HepG2 (cell line): Measurements from ENCODE around the gene CCDC142. TPM values are rescaled to one million over a fixed set of nuclear protein-coding genes. Genes with fewer than 3 reads are reported as not detected.

Source experiments
- AKAP8 ChIP-seq: sonication (generic); formaldehyde crosslinking; IDR thresholded peaks from 2 replicates; pipeline ENCODE4 v1.5.1; 2020; ENCODE audit warnings: mild to moderate bottlenecking, missing genetic modification reagents
- CSRNP2 ChIP-seq: sonication (generic); formaldehyde crosslinking; conservative IDR thresholded peaks from 2 replicates; pipeline ENCODE4 v1.8.0; 2022; ENCODE audit warnings: low read depth, missing genetic modification reagents
- DBP ChIP-seq: sonication (generic); formaldehyde crosslinking; IDR thresholded peaks from 2 replicates; pipeline ENCODE4 v1.4.0; 2020; ENCODE audit warnings: missing genetic modification reagents; ENCODE audit errors: not compliant biosample characterization
- EHMT2 ChIP-seq: fragments of 200-600 bp; sonication (generic); IDR thresholded peaks from 2 replicates; pipeline ENCODE4 v1.7.0; 2017; ENCODE audit warnings: antibody characterized with exemption, low read depth, low read length, borderline replicate concordance
- FLYWCH1 ChIP-seq: sonication (generic); formaldehyde crosslinking; IDR thresholded peaks from 2 replicates; pipeline ENCODE4 v1.8.1; 2023; ENCODE audit warnings: mild to moderate bottlenecking, missing genetic modification reagents
- FOXC1 ChIP-seq: sonication (generic); formaldehyde crosslinking; IDR thresholded peaks from 2 replicates; pipeline ENCODE4 v1.8.0; 2022; ENCODE audit warnings: mild to moderate bottlenecking, missing genetic modification reagents, borderline replicate concordance
- JUNB ChIP-seq: sonication (generic); formaldehyde crosslinking; IDR thresholded peaks from 2 replicates; pipeline ENCODE4 v1.8.0; 2022; ENCODE audit warnings: missing genetic modification reagents, mild to moderate bottlenecking, borderline replicate concordance
- LCORL ChIP-seq, 2 experiments: fragments of 450-650 bp in 1 of 2; sonication (generic) in 1 of 2; formaldehyde crosslinking in 1 of 2; IDR thresholded peaks; 2 replicates each; pipeline versions ENCODE4 v1.5.0 to v1.6.1; 2017 to 2020; ENCODE audit warnings: antibody characterized with exemption in 1 of 2, missing genetic modification reagents in 1 of 2
- MTA1 ChIP-seq: sonication (generic); formaldehyde crosslinking; IDR thresholded peaks from 2 replicates; pipeline ENCODE4 v1.4.0; 2020; ENCODE audit warnings: missing genetic modification reagents, mild to moderate bottlenecking, borderline replicate concordance
- NFYC ChIP-seq: IDR thresholded peaks from 2 replicates; pipeline ENCODE4 v1.6.1; 2016; ENCODE audit warnings: missing genetic modification reagents, missing compliant biosample characterization
- POLR2A ChIP-seq, 2 experiments: IDR thresholded peaks; 2 replicates each; pipeline ENCODE4 v1.6.1; 2011; ENCODE audit warnings: low read depth in 2 of 2, low read length in 2 of 2, mild to moderate bottlenecking in 1 of 2, moderate library complexity in 1 of 2; ENCODE audit not compliant: insufficient read depth in 1 of 2
- PTBP1 ChIP-seq: fragments of 200-400 bp; formaldehyde crosslinking; IDR thresholded peaks from 2 replicates; pipeline ENCODE4 v1.6.1; 2018; ENCODE audit warnings: low read length, low read depth; ENCODE audit not compliant: poor library complexity, severe bottlenecking
- TCF7 ChIP-seq: sonication (generic); IDR thresholded peaks from 2 replicates; pipeline ENCODE4 v1.6.1; 2016; ENCODE audit warnings: antibody characterized with exemption, low read depth
- TFAP4 ChIP-seq: sonication (generic); IDR thresholded peaks from 2 replicates; pipeline ENCODE4 v1.6.1; 2016; ENCODE audit warnings: low read depth, borderline replicate concordance
- XRCC5 ChIP-seq: fragments of 200-400 bp; formaldehyde crosslinking; optimal IDR thresholded peaks from 2 replicates; pipeline ENCODE3; 2017; ENCODE audit warnings: mild to moderate bottlenecking, low read length
- ZNF136 ChIP-seq: sonication (generic); formaldehyde crosslinking; IDR thresholded peaks from 2 replicates; pipeline ENCODE4 v1.8.1; 2022; ENCODE audit warnings: low read depth, mild to moderate bottlenecking, moderate library complexity, missing genetic modification reagents
- ZNF234 ChIP-seq: sonication (generic); formaldehyde crosslinking; conservative IDR thresholded peaks from 2 replicates; pipeline ENCODE4 v1.5.1; 2020; ENCODE audit warnings: mild to moderate bottlenecking, missing genetic modification reagents
- ZNF414 ChIP-seq: sonication (generic); formaldehyde crosslinking; IDR thresholded peaks from 2 replicates; pipeline ENCODE4 v1.5.0; 2020; ENCODE audit warnings: missing genetic modification reagents
- ZNF431 ChIP-seq: sonication (generic); formaldehyde crosslinking; IDR thresholded peaks from 2 replicates; pipeline ENCODE4 v1.9.0; 2022; ENCODE audit warnings: missing genetic modification reagents, low read depth, mild to moderate bottlenecking, borderline replicate concordance
- ZNF766 ChIP-seq: sonication (generic); formaldehyde crosslinking; IDR thresholded peaks from 2 replicates; pipeline ENCODE4 v1.5.0; 2020; ENCODE audit warnings: missing genetic modification reagents, borderline replicate concordance
- ZSCAN31 ChIP-seq: sonication (generic); formaldehyde crosslinking; IDR thresholded peaks from 2 replicates; pipeline ENCODE4 v1.5.0; 2020; ENCODE audit warnings: low read depth, mild to moderate bottlenecking, missing genetic modification reagents
- ZSCAN5A ChIP-seq: sonication (generic); formaldehyde crosslinking; IDR thresholded peaks from 2 replicates; pipeline ENCODE4 v1.8.0; 2022; ENCODE audit warnings: mild to moderate bottlenecking, missing genetic modification reagents, borderline replicate concordance
- polyA plus RNA-seq, 8 experiments: library from polyadenylated mRNA; depleted of rRNA in 3 of 8; stranded (reverse) in 7 of 8; unstranded in 1 of 8; fragments of >200 nt; fragmentation: Illumina TruSeq in 4 of 8; extraction: Trizol in 4 of 8; gene quantifications; 2 replicates each; pipeline versions ENCODE4 v1.2.1 to v1.2.3, GENCODE V29; 2011 to 2016; ENCODE audit warnings: low read depth in 4 of 8, missing spikeins in 1 of 8, mixed read lengths in 1 of 8; ENCODE audit not compliant: insufficient read depth in 1 of 8
- total RNA-seq, 5 experiments: library from RNA; depleted of rRNA; stranded (reverse); fragments of >200 nt; fragmentation: Illumina TruSeq; extraction: Trizol; gene quantifications; 2 replicates each; pipeline ENCODE4 v1.2.3, GENCODE V29; 2016; ENCODE audit warnings: low read depth in 1 of 5

CCDC142 gene
- total and polyA plus RNA-seq, 2 of the 13 experiments (the other 11 are each of a cell fraction or from before 2014, with no cell fraction given) = 14.7 to 30.4 TPM

- TF ChIP-seq FOXC1 (CRISPR knock-in tag) (peak; percentile 58; the same call in 1 of the 2 replicates), ZSCAN31 (no peak), TFAP4 (no peak), ZNF136 (CRISPR knock-in tag) (no peak), POLR2A (IDR thresholded peaks at IDR 0.05; ENCODE audit: insufficient read depth in 1 of 2, low read depth in 2 of 2, low read length in 2 of 2) (no peak), TCF7 (no peak), AKAP8 (CRISPR knock-in tag) (peak; percentile 99), ZNF766 (CRISPR knock-in tag) (no peak), JUNB (CRISPR knock-in tag) (no peak), ZNF431 (CRISPR knock-in tag) (0 out of 2 replicates have a peak, but pooled peaks have one; percentile 8), ZNF234 (CRISPR knock-in tag) (no peak), DBP (CRISPR knock-in tag) (no peak), ZNF414 (no peak), NFYC (CRISPR knock-in tag) (no peak), MTA1 (CRISPR knock-in tag) (no peak), ZSCAN5A (CRISPR knock-in tag) (no peak), EHMT2 (no peak), PTBP1 (peak; percentile 77), FLYWCH1 (CRISPR knock-in tag) (no peak), LCORL (IDR thresholded peaks at IDR 0.05) (no peak), LCORL (CRISPR knock-in tag; IDR thresholded peaks at IDR 0.05) (peak; percentile 82), CSRNP2 (CRISPR knock-in tag) (no peak), XRCC5 (peak; percentile 11)
Observed at GRCh38 chr2:74512744-74513604, 30.2 kb upstream of the CCDC142 start (continued).
